Kidney capillary endothelial cell (primary cell): ENCODE results near the gene PXDC1.

Experiments used
- DNase-seq: peaks from one replicate; pipeline ENCODE4 v3.0.0-alpha.2; 2018; ENCODE audit warnings: low spot score

The PXDC1 gene

DNA sequence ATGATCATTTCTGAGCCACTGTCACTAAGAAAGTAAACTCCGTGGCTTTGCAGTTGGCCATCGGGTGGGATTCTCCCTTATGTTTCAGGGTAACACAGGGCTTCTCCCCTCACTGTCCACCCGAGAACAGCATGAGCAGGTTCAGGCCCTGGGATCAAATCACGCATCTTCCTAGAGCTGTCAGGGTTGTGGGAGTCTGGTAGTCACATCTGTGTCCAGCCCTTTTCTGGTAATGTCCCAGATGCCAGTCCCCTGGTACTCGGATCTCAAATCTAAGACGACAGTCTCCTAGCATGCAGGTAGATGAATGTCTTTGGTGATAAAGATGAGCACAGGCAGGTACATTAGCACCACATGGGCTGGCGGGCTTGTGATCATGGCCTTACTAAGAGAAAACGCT lies 4.8 kb downstream of the PXDC1 start:
- no peak for DNase-seq

DNA sequence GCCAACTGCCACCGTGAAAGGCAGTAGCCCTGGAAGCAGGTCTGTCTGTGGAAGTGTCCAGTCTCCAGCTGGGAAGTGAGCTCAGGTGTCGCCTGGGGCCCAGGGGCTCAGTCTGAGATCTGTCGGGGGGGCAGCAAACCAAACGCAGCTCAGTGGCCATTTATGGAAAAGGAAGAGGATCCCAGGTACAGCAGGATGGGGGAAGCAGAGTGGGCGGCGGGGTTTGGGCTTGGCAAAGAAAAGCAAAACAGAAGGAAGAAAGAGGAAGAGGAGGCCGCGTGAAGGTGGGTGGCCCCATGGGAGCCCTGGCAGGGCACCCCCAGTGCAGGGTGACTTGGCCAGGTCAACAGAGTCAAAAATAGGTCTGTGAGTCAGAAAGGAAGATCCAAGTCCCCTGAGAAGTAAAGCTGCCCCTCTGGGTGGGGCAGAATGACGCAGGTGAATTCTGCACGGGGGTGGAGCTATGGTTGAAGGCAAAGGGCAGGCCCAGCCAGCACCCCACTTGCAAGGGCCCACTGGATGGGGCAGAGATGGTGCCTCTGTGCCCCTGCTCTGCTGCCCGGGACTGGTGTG lies 5.3 kb downstream of the PXDC1 start:
- DNase-seq: no peak

DNA sequence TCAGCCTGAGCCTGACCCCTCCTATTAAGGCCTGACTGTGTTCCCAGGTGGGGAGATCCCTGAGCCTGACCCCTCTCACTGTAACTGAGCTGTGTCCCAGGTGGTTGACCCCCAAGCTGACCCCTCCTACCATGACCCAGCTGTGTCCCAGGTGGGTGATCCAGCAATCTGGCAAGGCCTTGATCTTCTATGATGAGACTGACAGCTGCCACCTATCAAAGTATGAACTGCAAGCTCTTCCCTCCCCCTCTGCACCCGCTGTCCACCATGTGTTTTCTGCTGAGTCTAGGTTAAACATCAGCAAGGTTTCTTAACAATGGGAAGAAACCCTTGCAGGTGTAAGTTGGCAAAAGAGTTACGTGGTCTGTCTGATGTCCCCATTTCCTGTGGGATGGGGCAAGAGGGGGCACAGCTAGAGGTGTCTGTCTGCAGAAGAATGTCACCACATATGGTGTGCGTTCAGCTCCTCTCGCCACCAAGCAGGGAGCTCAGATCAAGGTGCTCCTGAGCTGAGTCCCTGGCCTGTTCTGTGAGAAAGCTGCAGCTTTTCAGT lies 5.9 kb downstream of the PXDC1 start:
- no peak for DNase-seq

DNA sequence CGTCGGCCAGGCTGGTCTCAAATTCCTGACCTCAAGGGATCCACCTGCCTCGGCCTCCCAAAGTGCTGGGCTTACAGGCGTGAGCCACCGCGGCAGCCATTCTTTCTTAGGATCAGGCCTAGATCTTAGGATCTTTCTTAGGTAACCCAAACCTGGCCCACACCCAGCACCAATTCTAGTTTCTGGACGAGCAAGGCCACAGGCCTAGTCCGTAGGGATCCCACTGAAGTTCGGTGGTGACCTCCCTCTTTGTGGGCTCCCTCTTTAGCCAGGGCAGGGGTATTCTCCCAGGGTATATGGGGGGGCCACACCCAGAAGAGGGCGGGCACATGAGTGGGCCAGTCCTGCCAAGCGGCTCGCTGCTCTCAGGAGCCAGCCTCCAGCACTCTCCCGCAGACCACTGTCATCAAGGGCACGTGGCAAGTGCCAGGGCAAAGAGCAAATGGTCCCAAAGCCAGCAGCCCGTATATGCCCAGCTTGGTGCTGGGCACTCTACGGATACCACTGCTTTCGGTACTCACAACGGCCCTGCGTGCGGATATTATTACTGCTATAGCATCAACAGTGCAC lies 6.5 kb downstream of the PXDC1 start:
- DNase-seq: no peak

DNA sequence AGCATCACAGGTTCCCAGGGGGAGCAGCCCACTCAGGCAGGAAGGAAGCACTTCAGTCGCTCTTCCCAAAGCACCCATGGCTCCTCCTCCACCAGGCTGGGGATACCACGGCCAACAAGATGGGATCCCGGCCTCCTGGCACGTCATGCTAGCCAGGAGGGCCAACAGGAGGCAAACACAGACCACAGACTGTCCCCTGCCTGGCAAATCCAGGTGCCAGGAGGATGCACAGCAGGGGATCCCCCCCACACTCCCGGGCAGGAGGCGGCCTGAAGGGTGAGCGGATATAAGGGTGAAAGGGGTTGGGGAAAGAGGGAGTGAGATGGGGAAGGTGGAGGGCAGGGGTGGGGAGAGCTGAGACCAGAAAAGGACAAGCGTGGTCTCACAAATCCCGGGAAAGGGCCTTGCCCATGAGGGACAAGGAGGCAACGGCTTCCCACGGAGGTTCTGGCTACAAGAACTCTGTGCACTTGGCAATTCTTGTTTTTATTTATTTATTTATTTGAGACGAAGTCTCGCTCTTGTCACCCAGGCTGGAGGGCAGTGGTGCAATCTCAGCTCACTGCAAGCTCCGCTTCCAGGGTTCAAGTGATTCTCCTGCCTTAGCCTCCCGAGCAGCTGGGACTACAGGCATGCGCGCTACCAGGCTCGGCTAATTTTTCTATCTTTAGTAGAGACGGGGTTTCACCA lies 7.2 kb downstream of the PXDC1 start:
- no peak for DNase-seq

DNA sequence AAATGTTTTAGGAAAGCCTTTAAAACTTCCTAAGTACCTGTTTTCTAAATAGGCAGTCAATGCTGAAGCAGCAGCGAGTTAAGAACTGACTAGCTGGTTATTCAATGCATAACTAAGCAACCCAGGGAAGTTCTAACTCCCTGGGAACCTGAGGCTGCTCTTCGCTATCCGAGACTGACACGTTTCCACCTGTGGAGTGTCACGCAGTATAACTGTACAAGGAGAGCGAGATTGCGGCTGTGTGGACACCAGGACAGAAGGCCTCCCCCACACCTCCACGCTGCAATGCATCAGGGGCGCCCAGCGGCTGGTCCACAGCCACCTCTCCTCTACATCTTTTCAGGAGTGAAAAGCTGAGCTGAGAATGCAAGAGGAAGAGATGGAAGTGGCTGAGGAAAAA lies 8.0 kb downstream of the PXDC1 start:
- no peak for DNase-seq

DNA sequence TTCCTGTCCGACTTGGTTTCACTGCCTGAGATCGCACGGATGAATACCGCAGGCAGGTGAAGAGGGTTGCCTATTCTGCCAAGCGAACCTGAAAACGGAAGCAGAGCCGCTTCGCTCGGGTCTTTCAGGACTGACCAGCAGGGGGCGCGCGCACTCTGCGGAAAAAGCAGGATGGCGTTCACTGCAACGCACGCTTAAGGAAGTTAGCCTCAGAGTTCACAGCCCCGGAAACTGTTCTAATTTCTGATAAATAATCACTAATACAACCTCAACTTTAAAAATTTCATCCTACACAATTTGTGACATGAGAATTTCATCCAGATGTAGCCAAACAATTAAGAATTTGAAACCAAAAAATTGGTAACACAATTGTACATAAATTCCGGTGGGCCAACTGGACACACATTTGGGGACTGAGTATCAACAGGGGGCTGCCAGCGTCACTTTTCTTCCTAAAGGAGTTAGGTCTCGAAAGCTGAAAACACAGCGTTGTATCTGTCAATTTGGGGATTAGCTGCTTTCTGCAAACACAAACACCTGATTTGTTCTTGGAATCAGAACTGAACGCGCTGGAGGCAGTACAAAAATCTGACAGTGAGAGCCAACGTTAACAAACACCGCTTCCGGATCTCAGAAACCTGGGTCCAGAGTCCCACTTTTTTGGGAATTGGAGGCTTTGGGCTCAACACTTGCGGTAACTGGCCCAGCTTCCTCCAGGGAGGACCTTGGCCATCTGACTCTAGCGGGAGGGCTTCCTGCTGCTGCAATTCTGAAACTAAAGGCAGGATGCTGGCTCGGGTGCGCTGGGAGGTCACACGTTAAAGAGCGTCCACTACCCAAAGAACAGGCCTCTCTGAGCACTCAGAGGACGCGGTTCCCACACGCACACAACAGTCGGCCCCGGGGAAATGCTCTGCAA lies 8.8 kb downstream of the PXDC1 start:
- no peak for DNase-seq

DNA sequence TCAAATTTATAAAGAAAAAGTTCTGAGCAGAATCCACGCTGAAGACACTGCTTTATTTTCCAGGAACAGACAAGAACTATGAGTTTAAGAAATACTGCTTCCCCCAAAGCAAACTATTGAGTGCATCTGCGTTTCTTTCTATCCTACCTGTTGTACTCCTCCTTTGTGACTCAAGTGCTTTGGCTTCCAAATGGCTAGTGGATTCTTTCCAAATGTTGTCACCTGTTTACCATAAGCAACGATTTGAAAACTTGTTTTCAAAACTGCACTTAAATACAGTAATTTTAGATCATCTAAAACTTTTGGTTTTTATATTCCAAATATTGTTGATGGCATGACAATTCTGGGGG lies 9.5 kb downstream of the PXDC1 start:
- DNase-seq: no peak

DNA sequence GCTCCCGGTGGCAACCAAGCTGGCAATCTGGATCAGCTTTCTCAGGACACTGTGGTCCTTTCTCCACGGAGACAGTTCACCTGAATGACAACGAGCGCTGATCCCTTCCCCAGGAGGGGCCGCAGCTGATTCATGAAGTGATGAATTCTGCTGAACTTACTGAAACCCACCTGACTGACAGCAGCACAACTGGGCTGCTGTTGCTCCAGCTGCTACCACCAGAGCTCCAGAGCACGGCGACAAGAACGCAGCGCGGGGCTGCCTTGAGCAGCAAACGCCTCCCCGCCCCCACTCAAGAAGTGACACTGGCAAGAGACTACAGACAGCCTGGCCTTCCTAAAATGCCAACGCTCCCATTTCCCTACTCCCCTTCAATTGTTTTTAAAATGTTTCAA lies 10.0 kb downstream of the PXDC1 start:
- no peak for DNase-seq

DNA sequence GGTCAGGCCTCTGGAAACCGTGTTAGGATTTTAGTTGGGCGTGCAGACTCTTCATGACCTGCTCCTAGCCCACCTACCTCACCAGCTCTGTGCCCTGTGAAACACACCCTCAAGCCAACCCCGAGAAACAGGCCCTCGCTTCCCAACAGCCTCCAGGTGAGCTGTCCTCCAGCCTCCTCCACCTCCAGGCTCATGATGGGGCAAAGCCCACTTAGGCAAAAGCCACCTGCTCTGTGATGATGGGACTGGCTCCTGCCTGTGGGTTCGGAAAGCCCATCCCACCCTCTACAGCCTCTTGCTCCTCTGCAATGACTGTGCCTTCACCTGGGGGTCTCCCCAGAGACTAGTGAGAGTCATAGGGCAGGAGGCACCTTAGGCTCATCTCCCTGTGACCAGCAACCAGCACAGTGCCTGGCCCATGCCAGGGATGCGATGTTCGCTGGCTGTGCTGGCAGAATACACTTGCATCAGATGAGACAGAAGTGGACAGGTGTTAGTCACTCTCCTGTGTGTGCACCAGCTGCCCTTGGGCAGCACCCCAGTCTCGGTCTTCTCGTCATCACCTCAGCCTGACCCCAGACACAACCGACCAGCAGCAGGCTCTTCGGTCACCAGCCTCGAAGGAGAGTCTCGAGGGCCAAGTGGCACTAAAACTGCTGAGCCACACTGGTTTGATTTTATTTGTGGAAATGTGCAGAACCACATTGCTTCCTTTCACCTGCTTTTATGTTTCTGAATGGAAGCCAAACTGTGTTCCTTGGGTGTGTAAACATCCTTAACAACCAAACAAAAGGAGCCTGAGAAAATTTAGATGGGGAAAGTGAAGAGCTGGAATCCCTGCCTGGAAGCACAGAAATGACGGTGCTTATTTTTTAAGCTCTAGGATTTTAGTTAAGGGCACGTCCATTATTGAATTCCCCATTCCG lies 10.7 kb downstream of the PXDC1 start:
- DNase-seq: no peak

DNA sequence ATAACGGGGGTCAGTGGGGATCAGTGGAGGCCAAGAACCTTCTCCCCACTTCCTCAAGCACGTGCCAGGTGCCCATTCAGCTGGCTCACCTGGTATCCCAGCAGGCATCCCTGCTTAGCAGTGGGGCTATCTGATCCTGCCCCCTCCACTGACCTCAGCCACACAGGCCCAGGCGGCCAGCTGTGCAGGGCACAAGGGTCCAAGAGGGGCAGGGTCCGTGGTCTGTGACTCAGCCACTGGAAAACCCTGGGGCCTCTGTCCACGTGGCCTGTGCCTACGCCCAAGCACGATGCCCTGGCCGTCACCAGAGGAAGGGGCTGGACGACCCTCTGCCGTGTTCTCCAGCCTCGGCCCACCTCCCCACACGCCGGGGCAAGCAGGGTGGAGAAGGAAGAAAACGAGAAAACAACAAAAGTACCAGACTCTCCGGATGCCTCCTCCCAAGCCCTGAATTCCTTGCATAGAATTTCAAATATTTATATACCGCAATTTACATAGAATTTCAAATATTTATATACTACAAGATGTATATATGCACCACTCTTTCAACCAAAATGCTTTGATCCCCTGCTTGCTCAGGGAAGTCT lies 12.1 kb downstream of the PXDC1 start:
- DNase-seq: no peak

DNA sequence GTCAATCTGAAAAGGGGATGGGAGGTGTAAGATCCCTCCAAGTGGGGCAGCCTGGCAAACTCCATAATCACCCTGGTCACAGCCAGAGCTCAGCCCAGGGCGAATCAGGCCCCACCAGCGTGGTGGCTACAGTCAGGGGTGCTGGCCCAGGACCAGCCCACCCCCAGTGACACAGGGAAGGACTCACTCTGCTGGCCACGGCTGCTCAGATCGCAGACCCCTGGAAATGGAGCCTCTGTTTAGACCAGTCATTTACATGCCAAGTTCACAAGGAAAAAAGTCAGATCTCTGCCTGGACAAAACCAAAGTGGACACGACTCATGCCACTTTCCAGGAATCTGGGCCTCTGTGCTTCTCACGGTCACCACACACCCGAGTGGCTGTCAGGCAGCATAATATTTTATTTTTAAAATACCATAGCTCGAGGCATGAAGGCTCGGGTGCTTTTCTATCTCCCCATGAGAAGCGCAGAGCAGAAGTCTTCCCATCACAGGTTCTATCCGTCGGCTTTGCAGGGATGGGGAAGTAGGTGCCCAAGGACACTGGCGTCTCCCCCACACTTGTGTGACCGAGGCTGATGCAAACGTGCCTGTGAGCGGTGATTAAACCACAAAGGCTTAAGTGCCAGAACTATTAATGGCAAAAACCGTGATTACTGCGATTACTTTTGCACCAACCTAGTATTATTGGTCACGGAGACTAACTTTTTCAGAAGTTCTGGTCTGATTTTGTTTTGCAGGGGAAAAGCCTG lies 13.0 kb downstream of the PXDC1 start:
- no peak for DNase-seq

DNA sequence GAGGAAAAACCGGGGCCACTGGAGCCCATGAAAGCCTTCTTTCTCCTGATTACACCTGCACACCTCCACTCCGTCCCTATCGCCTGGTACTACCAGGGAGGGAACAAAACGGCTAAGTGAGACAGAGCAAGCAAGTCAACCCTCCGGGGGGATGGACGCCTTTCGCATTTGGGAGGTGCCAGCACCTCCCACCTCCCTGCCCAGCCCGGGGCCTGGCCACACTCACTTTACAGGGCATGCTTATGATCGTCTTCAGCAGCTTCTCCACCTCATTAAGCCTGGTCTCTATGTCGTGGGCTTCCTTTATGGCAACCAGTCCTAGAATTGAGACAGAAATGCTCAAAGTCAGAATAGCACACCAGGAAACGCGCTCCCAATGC lies 13.7 kb downstream of the PXDC1 start:
- DNase-seq: no peak

DNA sequence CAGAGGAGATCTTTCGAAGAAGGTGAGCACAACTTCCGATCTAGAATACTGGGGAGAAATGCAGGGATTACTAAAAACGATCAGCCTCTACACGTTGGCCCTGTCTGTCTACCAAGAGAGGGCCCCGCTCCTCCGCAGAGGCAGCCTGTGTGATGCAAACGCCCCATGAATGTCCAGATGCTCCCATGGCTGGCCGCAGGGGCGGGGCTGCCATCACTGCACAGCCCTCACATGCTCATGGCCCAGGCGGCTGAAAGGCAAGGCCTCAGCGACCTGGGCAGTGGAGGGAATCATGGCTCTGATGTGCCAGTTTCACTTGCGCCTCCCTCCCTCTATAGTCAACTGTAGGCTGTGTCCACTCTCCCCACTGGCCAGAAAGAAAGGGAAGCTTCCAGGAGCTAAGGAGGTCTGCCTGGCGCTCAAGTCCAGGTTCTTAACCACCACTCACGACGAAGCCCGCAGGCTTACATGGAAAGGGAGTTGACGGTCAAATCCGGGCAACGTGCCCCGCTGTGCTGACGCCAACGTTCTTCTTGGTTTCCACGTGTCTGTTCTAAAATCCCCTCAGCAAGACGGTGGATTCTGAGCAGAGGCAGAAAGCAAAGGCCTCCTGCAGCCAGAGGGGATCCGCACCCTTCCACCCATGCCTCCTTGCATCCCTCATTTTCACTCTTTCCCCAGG lies 14.2 kb downstream of the PXDC1 start:
- no peak for DNase-seq

DNA sequence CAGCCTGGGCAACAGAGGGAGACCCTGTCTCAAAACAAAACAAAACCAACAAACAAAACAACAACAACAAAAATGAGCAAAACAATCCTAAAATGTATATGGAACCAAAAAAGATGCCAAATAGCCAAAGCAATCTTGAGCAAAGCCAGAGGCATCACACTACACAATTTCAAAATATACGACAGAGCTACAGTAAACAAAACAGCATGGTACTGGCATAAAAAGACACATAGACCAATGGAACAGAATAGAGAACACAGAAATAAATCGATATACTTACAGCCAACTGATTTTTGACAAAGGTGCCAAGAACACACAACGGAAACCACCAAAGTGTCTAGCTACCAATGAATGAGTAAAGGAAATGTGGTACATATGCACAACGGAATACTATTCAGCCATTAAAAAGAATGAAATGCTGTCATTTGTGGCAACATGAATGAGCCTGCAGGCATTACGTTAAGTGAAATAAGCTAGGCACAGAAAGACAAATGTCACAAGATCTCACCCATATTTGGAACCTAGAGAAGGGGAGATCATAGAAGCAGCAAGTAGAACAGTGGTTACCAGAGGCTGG lies 16.4 kb downstream of the PXDC1 start:
- DNase-seq: no peak

DNA sequence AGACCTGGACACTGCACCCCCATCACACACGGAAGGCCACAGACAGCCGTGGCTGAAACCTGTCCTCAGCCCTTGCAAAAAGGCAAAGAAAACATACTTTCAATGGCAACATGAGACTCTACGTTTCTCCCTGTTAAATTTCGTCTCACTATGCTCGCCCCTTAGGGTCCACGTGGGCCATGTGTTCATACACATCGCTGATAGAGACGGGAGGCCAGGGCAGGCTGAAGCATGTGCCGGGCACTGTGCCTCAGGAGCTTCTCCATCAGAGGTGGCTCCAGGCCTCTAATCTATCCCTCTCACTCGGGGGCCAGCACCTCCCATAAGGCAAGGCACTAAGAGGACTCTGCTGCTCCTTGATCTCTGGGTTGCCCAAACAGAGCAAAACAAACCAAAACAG lies 17.5 kb downstream of the PXDC1 start:
- DNase-seq: no peak

DNA sequence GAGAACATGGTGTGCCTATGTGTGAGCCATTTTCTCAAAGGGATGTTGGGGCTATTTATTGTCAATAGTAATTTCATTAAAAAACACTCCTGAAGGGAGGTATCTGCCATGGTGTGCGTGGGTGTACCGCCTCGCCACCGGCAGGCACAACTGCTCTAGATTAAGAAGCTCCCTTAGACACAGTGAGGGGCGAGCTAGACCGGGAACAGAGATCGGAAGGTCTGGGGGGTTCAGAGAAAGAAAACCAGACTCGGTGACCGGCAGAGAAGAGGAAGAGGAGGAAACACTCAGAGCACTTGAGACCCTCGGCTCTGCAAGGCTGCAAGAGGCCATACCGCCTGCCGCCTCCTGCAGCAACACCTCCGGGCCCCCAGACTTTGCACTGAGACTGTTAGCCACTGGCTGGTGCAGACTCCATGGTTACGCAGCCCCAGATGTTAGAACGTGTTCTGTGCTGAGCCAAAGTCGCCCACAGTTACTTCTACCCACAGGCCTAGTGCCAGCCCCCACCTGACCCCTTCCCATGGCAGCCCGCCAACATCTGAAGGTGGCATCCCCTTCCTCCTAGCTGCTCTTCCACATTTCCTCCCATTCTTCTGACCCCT lies 18.1 kb downstream of the PXDC1 start:
- DNase-seq: no peak

DNA sequence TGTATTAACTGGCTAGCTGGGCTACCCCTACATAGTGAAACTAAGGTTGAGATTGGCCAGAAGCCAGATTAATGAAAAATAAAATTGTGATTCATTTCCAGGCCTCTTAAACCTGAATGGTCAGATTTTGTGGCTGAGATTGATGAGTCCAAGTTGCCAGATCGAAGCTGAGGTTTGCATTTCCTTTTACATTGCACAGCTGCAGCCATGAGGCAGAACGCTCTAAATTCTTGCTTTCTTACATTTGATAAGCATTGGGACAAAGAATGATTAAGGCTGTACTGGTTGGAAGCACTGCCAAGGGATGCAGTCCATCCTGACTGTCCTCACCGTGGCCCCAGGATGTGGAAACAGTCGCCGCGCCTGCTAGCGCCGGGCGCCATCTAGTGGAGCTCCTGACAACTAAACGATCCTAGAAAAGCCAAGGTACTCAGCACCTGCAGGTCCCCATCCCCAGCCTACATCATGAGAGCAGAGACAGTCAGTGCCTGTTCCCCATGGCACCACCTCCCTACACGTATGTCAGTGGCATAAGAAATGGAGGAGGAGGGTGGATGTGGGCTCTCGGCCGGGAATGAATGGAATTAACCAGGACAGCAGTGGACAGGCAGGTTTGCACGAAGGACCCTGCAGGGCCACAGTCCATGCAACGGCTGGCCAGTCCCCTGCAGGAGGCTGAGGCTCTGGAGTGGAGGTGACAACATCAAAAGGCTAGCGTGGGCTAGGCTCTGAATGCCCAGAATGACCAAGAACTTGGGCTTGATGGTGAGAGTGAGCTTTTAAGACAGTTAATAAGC lies 19.0 kb downstream of the PXDC1 start:
- peak; percentile 79 for DNase-seq
